GM12873 (cell line): ENCODE data around the gene RPP21.

Experiments
- TF ChIP-seq, protein P1 (sequence below): IDR thresholded peaks from 2 replicates; pipeline ENCODE4 v1.5.1; 2012; ENCODE audit warnings: low read depth, mild to moderate bottlenecking, moderate library complexity, low read length, control low read depth; ENCODE audit not compliant: insufficient read depth; ENCODE audit errors: missing control alignments

Gene RPP21

GRCh38 chr6:30349421-30350177 is 4.6 kb downstream of the RPP21 start:
- TF ChIP-seq, protein P1, sequence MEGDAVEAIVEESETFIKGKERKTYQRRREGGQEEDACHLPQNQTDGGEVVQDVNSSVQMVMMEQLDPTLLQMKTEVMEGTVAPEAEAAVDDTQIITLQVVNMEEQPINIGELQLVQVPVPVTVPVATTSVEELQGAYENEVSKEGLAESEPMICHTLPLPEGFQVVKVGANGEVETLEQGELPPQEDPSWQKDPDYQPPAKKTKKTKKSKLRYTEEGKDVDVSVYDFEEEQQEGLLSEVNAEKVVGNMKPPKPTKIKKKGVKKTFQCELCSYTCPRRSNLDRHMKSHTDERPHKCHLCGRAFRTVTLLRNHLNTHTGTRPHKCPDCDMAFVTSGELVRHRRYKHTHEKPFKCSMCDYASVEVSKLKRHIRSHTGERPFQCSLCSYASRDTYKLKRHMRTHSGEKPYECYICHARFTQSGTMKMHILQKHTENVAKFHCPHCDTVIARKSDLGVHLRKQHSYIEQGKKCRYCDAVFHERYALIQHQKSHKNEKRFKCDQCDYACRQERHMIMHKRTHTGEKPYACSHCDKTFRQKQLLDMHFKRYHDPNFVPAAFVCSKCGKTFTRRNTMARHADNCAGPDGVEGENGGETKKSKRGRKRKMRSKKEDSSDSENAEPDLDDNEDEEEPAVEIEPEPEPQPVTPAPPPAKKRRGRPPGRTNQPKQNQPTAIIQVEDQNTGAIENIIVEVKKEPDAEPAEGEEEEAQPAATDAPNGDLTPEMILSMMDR: peak; percentile 26

- TF ChIP-seq, protein P1: no peak
These were observed 5.6 kb downstream of the RPP21 start for GRCh38 chr6:30350524-30350923.

- TF ChIP-seq, protein P1: no peak
These were observed 7.6 kb downstream of the RPP21 start for GRCh38 chr6:30352550-30352949.

DNA sequence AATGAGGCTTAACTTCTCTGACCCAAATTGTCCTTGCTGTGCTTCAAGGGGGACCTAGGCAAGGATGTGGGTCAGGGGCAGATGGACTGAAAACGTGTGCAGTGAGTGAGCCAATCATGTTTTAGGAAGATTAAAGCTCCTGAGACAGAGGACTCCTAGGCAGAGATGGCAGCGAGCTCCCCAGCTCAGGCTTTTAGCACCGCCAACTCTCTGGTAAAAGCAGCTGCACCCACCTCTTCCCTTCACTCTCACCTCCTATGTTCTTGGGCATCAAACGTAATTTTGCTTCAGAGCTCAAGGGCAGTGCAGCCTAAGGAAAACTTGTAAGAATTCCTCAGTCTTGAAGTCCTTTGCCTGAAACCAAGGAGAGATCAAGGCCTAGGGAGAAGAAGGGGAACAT is 10.3 kb downstream of the RPP21 start:
- TF ChIP-seq, protein P1: no peak

- TF ChIP-seq, protein P1: no peak
These were observed 11.6 kb downstream of the RPP21 start for GRCh38 chr6:30356536-30356935.

DNA sequence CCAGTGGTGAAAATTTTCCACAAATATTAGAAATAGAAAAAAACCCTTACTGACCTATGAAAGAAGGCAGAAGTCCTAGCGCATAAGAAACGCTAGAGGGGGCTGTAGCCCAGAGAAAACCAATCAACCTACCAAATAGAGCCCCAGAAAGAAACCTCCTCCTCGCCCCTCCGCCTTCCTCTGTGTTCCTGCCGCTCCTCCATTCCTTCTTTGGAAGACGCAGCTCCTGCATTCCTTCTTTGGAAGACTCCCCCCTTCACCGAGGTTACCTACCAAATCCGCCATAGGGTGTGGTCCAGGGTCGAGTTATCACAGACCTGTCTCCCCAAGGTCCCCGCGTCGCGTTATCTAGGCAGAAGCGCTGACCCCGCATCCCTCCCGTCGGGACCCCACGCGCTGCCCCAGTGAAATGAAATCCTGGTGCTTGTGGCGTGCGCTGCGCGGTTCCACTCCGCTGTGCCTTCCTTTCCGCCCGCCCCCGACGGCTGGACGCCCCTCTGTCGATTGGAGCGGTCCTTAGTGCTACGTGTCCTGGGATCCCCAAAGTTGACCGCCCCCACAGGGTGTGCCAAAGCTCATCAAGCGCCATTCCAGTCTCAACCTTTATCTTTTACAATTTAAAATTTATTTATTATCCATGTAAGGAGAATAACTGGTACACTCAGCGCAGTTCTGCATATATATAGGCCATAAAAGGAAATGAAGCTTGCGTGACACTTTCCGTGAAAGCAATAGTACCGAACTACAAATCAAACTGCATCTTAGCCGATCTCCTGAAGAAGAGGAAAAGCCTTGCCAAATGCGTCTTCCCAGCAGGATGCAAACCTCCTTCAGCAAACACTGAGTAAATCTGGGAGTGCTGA is 13.0 kb downstream of the RPP21 start:
- TF ChIP-seq, protein P1: peak; percentile 80

- TF ChIP-seq, protein P1: no peak
These were observed 14.3 kb downstream of the RPP21 start for GRCh38 chr6:30359276-30359675.
